ENCODE measurements around the gene PFKP.

PFKP gene

GRCh38 chr10:3036155-3037021, 31.0 kb upstream of the PFKP start:
- Histone ChIP-seq H3K27ac (replicated peaks) (no peak overlapping the region), H3K27me3 (ENCODE audit: insufficient read depth, poor library complexity, severe bottlenecking) (no peaks in the 10 kb centered on the region), H3K4me3 (replicated peaks; ENCODE audit: insufficient read depth, low read length) (no peak overlapping the region)
- TF ChIP-seq POLR2AphosphoS5 (IDR thresholded peaks at IDR 0.05; ENCODE audit: low read depth) = no peak
- DNase-seq (ENCODE audit: low read depth in 1 of 2, low spot score in 1 of 2) = no peak

- TF ChIP-seq CTCF (IDR thresholded peaks at IDR 0.05; ENCODE audit: insufficient read depth, low read length) = no peak
- TF ChIP-seq REST (IDR thresholded peaks at IDR 0.05; ENCODE audit: insufficient replicate concordance, low read depth) = no peak
- no peak overlapping the region for H3K27ac ChIP-seq (replicated peaks)
- no peak overlapping the region for H3K4me3 ChIP-seq (replicated peaks; ENCODE audit: insufficient read depth, low read length)
- no peak for DNase-seq (ENCODE audit: low read depth in 1 of 2, low spot score in 1 of 2)
- H3K27me3 ChIP-seq (ENCODE audit: insufficient read depth, poor library complexity, severe bottlenecking) = no peaks in the 10 kb centered on the region
Measured at GRCh38 chr10:3037182-3037581, 30.2 kb upstream of the PFKP start.

GRCh38 chr10:3040069-3040468, 27.3 kb upstream of the PFKP start:
- H3K27me3 ChIP-seq (ENCODE audit: insufficient read depth, poor library complexity, severe bottlenecking) = no peaks in the 10 kb centered on the region
- no peak overlapping the region for H3K27ac ChIP-seq (replicated peaks)
- H3K4me3 ChIP-seq (replicated peaks; ENCODE audit: insufficient read depth, low read length) = no peak overlapping the region
- no peak for DNase-seq (ENCODE audit: low read depth in 1 of 2, low spot score in 1 of 2)
- no peak for TF ChIP-seq SPI1 (IDR thresholded peaks at IDR 0.05; ENCODE audit: borderline replicate concordance, low read depth)
- TF ChIP-seq CTCF (IDR thresholded peaks at IDR 0.05; ENCODE audit: insufficient read depth, low read length) = no peak
- no peak for TF ChIP-seq POLR2AphosphoS5 (IDR thresholded peaks at IDR 0.05; ENCODE audit: low read depth)
- TF ChIP-seq REST (IDR thresholded peaks at IDR 0.05; ENCODE audit: insufficient replicate concordance, low read depth) = no peak
- no peak for TF ChIP-seq GABPA (IDR thresholded peaks at IDR 0.05; ENCODE audit: low read depth)

GRCh38 chr10:3042589-3042988, 24.8 kb upstream of the PFKP start:
- TF ChIP-seq REST (IDR thresholded peaks at IDR 0.05; ENCODE audit: insufficient replicate concordance, low read depth) = no peak
- TF ChIP-seq GABPA (IDR thresholded peaks at IDR 0.05; ENCODE audit: low read depth) = no peak
- TF ChIP-seq CTCF (IDR thresholded peaks at IDR 0.05; ENCODE audit: insufficient read depth, low read length) = no peak
- no peak for TF ChIP-seq SPI1 (IDR thresholded peaks at IDR 0.05; ENCODE audit: borderline replicate concordance, low read depth)
- no peak for TF ChIP-seq POLR2AphosphoS5 (IDR thresholded peaks at IDR 0.05; ENCODE audit: low read depth)
- no peaks in the 10 kb centered on the region for H3K27me3 ChIP-seq (ENCODE audit: insufficient read depth, poor library complexity, severe bottlenecking)
- no peak overlapping the region for H3K4me3 ChIP-seq (replicated peaks; ENCODE audit: insufficient read depth, low read length)
- no peak for DNase-seq (ENCODE audit: low read depth in 1 of 2, low spot score in 1 of 2)
- no peak overlapping the region for H3K27ac ChIP-seq (replicated peaks)

Data from HL-60 (cell line).